SK-N-SH treated with all-trans-retinoic acid at 6 μM for 48 hours (cell line): ENCODE data around the gene CDH7.

Source experiments
- ATAC-seq: fragments of 200-7000 bp; cut with Tn5 transposase; 3 replicates; pipeline ENCODE4 v1.9.1; 2020; ENCODE audit warnings: mild to moderate bottlenecking, moderate library complexity
- ARNTL ChIP-seq: fragments of 450-650 bp; formaldehyde crosslinking; IDR thresholded peaks from 2 replicates; pipeline ENCODE4 v1.5.0; 2020; ENCODE audit warnings: low read depth, mild to moderate bottlenecking, moderate library complexity, borderline replicate concordance
- CREB5 ChIP-seq: fragments of 250-450 bp; sonication (Bioruptor Pico); IDR thresholded peaks from 2 replicates; pipeline ENCODE4 v1.5.1; 2020; ENCODE audit warnings: low read depth, mild to moderate bottlenecking, moderate library complexity
- CSDC2 ChIP-seq: fragments of 250-450 bp; sonication (Bioruptor Pico); IDR thresholded peaks from 2 replicates; pipeline ENCODE4 v1.5.0; 2020; ENCODE audit warnings: mild to moderate bottlenecking, moderate library complexity
- CSRNP3 ChIP-seq: fragments of 250-450 bp; sonication (Bioruptor Pico); IDR thresholded peaks from 2 replicates; pipeline ENCODE4 v1.5.1; 2021; ENCODE audit warnings: mild to moderate bottlenecking, moderate library complexity
- ESRRG ChIP-seq: fragments of 250-450 bp; sonication (Bioruptor Pico); IDR thresholded peaks from 2 replicates; pipeline ENCODE4 v1.6.1; 2021; ENCODE audit warnings: mild to moderate bottlenecking
- GLIS3 ChIP-seq: fragments of 250-450 bp; sonication (Bioruptor Pico); IDR thresholded peaks from 2 replicates; pipeline ENCODE4 v1.5.0; 2020; ENCODE audit warnings: mild to moderate bottlenecking, moderate library complexity
- ISL1 ChIP-seq: fragments of 250-450 bp; sonication (Bioruptor Pico); IDR thresholded peaks from 2 replicates; pipeline ENCODE4 v2.1.2; 2022; ENCODE audit warnings: mild to moderate bottlenecking, moderate library complexity
- OSR1 ChIP-seq: fragments of 250-450 bp; sonication (Bioruptor Pico); IDR thresholded peaks from 2 replicates; pipeline ENCODE4 v1.8.0; 2022; ENCODE audit warnings: moderate library complexity, mild to moderate bottlenecking, inconsistent platforms
- POU6F1 ChIP-seq: fragments of 250-450 bp; sonication (Bioruptor Pico); IDR thresholded peaks from 2 replicates; pipeline ENCODE4 v1.8.0; 2021; ENCODE audit warnings: low read depth, mild to moderate bottlenecking, moderate library complexity, borderline replicate concordance
- PPARA ChIP-seq: fragments of 250-450 bp; sonication (Bioruptor Pico); IDR thresholded peaks from 2 replicates; pipeline ENCODE4 v1.5.0; 2020; ENCODE audit warnings: mild to moderate bottlenecking, borderline replicate concordance
- RARB ChIP-seq: fragments of 250-450 bp; sonication (Bioruptor Pico); IDR thresholded peaks from 2 replicates; pipeline ENCODE4 v1.8.0; 2021; ENCODE audit warnings: mild to moderate bottlenecking, moderate library complexity
- SNAI2 ChIP-seq: fragments of 250-450 bp; sonication (Bioruptor Pico); IDR thresholded peaks from 2 replicates; pipeline ENCODE4 v1.5.0; 2020; ENCODE audit warnings: mild to moderate bottlenecking, moderate library complexity
- TCF4 ChIP-seq: fragments of 250-450 bp; sonication (Bioruptor Pico); IDR thresholded peaks from 2 replicates; pipeline ENCODE4 v1.8.0; 2021; ENCODE audit warnings: mild to moderate bottlenecking, moderate library complexity, borderline replicate concordance
- TOX ChIP-seq: fragments of 250-450 bp; sonication (Bioruptor Pico); IDR thresholded peaks from 2 replicates; pipeline ENCODE4 v1.8.0; 2021; ENCODE audit warnings: mild to moderate bottlenecking, moderate library complexity, borderline replicate concordance
- TSHZ2 ChIP-seq: fragments of 250-450 bp; sonication (Bioruptor Pico); IDR thresholded peaks from 2 replicates; pipeline ENCODE4 v1.5.0; 2020; ENCODE audit warnings: mild to moderate bottlenecking, moderate library complexity
- ZFP3 ChIP-seq: fragments of 250-450 bp; sonication (Bioruptor Pico); IDR thresholded peaks from 2 replicates; pipeline ENCODE4 v1.5.0; 2020; ENCODE audit warnings: mild to moderate bottlenecking, moderate library complexity
- ZFP30 ChIP-seq: fragments of 450-650 bp; formaldehyde crosslinking; IDR thresholded peaks from 2 replicates; pipeline ENCODE4 v1.5.0; 2022; ENCODE audit warnings: mild to moderate bottlenecking, moderate library complexity
- ZNF565 ChIP-seq: fragments of 450-650 bp; formaldehyde crosslinking; conservative IDR thresholded peaks from 2 replicates; pipeline ENCODE4 v1.5.0; 2020; ENCODE audit warnings: low read depth, mild to moderate bottlenecking, moderate library complexity
- ZNF70 ChIP-seq: fragments of 450-650 bp; formaldehyde crosslinking; IDR thresholded peaks from 2 replicates; pipeline ENCODE4 v1.5.0; 2020; ENCODE audit warnings: mild to moderate bottlenecking, moderate library complexity
- ZNF8 ChIP-seq: fragments of 450-650 bp; formaldehyde crosslinking; IDR thresholded peaks from 2 replicates; pipeline ENCODE4 v1.5.0; 2020; ENCODE audit warnings: mild to moderate bottlenecking, moderate library complexity

CDH7 gene

DNA sequence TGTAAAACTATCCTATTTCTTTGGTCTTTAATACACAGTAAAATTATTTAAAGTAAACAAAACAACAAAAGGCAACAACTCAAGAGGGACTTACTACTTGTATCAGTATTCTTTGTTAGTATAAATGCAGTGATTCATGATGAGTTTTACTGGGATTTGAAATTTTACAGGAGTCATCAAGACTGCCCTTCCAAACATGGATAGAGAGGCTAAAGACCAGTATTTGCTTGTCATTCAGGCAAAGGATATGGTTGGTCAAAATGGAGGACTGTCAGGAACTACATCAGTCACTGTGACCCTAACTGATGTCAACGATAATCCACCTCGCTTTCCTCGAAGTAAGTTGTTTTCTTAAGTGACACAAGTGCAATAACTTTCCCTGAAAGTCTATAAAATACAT is 71.1 kb downstream of the CDH7 start:
- no peak for TF ChIP-seq ISL1 (CRISPR knock-in tag)
- no peak for TF ChIP-seq TCF4 (CRISPR knock-in tag)
- TF ChIP-seq OSR1, result no peak
- no peak for TF ChIP-seq GLIS3 (CRISPR knock-in tag)
- no peak for TF ChIP-seq TSHZ2 (CRISPR knock-in tag)
- no peak for TF ChIP-seq ESRRG (CRISPR knock-in tag)
- no peak for TF ChIP-seq CSDC2 (CRISPR knock-in tag)
- TF ChIP-seq POU6F1 (CRISPR knock-in tag), result no peak
- no peak for TF ChIP-seq ZNF565
- TF ChIP-seq ZNF8 (CRISPR knock-in tag), result no peak
- TF ChIP-seq ZFP30 (CRISPR knock-in tag), result no peak
- TF ChIP-seq RARB, result no peak
- TF ChIP-seq CREB5 (CRISPR knock-in tag), result no peak
- no peak for TF ChIP-seq ZNF70 (CRISPR knock-in tag)
- TF ChIP-seq CSRNP3 (CRISPR knock-in tag), result no peak
- TF ChIP-seq SNAI2 (CRISPR knock-in tag), result no peak
- no peak for ATAC-seq

DNA sequence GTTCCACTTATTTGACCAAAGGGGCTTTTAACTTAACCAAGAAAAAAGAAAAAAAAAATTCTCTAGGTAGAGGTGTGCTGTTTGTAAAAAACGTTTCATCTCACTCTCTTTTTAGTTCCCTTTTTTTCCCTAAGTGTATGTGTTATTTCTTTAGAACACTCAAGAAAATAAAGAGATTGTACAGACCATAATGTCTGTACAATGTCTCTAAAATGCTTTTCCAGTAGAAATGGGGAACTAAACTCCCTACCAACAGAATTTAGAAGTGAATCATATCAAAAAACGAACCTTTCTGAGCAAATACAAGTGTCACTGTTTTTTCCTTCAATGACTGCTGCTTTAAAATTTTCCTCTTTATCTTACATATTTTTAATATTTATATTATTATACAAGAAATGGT is 72.0 kb downstream of the CDH7 start:
- TF ChIP-seq ZNF565, result no peak
- no peak for TF ChIP-seq TOX (CRISPR knock-in tag)
- TF ChIP-seq ZNF70 (CRISPR knock-in tag), result no peak
- TF ChIP-seq GLIS3 (CRISPR knock-in tag), result no peak
- no peak for TF ChIP-seq PPARA
- no peak for TF ChIP-seq SNAI2 (CRISPR knock-in tag)
- TF ChIP-seq ZNF8 (CRISPR knock-in tag), result no peak
- no peak for TF ChIP-seq ARNTL (CRISPR knock-in tag)
- TF ChIP-seq CSDC2 (CRISPR knock-in tag), result no peak
- no peak for ATAC-seq

DNA sequence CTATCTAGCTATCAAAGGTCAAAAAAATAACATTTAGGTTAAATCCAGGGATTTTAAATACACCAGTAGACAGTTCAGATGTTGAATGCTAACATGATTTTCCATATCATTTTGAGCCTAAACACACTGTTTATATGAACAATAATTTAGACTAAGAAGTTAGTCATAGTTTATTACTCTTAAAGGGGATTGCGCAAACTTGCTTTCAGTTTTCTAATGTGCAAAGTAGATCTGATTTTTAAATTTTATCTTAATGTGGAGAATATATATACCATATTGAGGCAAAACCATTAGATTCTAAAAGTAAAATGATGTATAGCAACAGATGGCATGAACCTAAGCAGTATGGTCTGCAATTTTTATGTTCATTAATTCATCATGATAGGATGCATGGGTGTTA is 76.6 kb downstream of the CDH7 start:
- no peak for TF ChIP-seq ZFP3 (CRISPR knock-in tag)
- TF ChIP-seq ZFP30 (CRISPR knock-in tag), result no peak
- no peak for ATAC-seq

DNA sequence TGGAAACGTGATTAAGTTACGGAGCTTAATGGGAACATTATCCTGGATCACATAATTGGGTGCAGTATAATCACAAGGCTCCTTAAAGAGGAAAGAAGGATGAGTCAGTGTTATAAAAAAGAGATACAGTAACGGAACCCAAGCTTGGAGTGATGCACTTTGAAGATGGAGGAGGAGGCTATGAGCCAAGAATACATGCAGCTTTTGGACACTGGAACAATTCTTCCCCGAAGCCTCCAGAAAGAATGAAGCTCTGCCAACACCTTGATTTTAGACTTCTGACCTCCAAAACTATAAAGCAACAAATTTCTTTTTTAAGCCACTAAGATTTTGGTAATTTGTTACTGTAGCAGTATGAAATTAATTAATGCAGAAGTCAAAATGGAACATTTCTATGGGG is 85.1 kb downstream of the CDH7 start:
- ATAC-seq, result no peak
- TF ChIP-seq ZNF8 (CRISPR knock-in tag), result no peak
- TF ChIP-seq ESRRG (CRISPR knock-in tag), result no peak
- TF ChIP-seq TOX (CRISPR knock-in tag), result no peak
- TF ChIP-seq POU6F1 (CRISPR knock-in tag), result no peak
- TF ChIP-seq ISL1 (CRISPR knock-in tag), result no peak
- TF ChIP-seq ARNTL (CRISPR knock-in tag), result no peak
- no peak for TF ChIP-seq OSR1
- TF ChIP-seq CREB5 (CRISPR knock-in tag), result no peak
- no peak for TF ChIP-seq ZFP3 (CRISPR knock-in tag)
- no peak for TF ChIP-seq SNAI2 (CRISPR knock-in tag)
- TF ChIP-seq TSHZ2 (CRISPR knock-in tag), result no peak
- TF ChIP-seq RARB, result no peak
- TF ChIP-seq ZNF565, result no peak
- no peak for TF ChIP-seq ZFP30 (CRISPR knock-in tag)
- TF ChIP-seq TCF4 (CRISPR knock-in tag), result no peak
- no peak for TF ChIP-seq PPARA
